ENCODE results near the gene IL1RAPL2.

IL1RAPL2 gene

GRCh38 chrX:105745863-105746262, 1179.9 kb downstream of the IL1RAPL2 start:
- Histone ChIP-seq H3K4me3 (ENCODE audit: insufficient read depth, low read length, poor library complexity, severe bottlenecking) (no peak overlapping the region), H3K9me3 (ENCODE audit: insufficient read depth, low read length) (no peaks in the 10 kb centered on the region), H3K9me2 (replicated peaks; ENCODE audit: insufficient read depth, low read length) (no peaks in the 10 kb centered on the region), H3K79me2 (ENCODE audit: insufficient read depth, low read length) (no peaks in the 10 kb centered on the region), H3F3A (ENCODE audit: insufficient read depth) (no peaks in the 10 kb centered on the region), H3K4me2 (ENCODE audit: low read depth, low read length, poor library complexity, severe bottlenecking) (no peak overlapping the region), H3K27me3 (ENCODE audit: low read length) (no peaks in the 10 kb centered on the region), H2AFZ (ENCODE audit: low read depth, low read length, severe bottlenecking) (no peak overlapping the region), H3K9ac (ENCODE audit: low read length) (no peak overlapping the region), H3K36me3 (ENCODE audit: low read length) (no peaks in the 10 kb centered on the region), H4K20me1 (ENCODE audit: low read depth, low read length) (no peaks in the 10 kb centered on the region), H3K27ac (ENCODE audit: low read depth, low read length) (no peak overlapping the region)
- TF ChIP-seq EZH2phosphoT487 (conservative IDR thresholded peaks at IDR 0.05; ENCODE audit: low read length) (no peak), CTCF (IDR thresholded peaks at IDR 0.05; ENCODE audit: insufficient read depth, low read length, poor library complexity, severe bottlenecking) (no peak)

GRCh38 chrX:105752338-105752956, 1186.4 kb downstream of the IL1RAPL2 start:
- Histone ChIP-seq H3K4me3 (ENCODE audit: insufficient read depth, low read length, poor library complexity, severe bottlenecking) (no peak overlapping the region), H3K9ac (ENCODE audit: low read length) (no peak overlapping the region), H2AFZ (ENCODE audit: low read depth, low read length, severe bottlenecking) (no peak overlapping the region), H3F3A (ENCODE audit: insufficient read depth) (no peaks in the 10 kb centered on the region), H3K79me2 (ENCODE audit: insufficient read depth, low read length) (no peaks in the 10 kb centered on the region), H3K36me3 (ENCODE audit: low read length) (no peaks in the 10 kb centered on the region), H3K4me2 (ENCODE audit: low read depth, low read length, poor library complexity, severe bottlenecking) (no peak overlapping the region), H3K9me3 (ENCODE audit: insufficient read depth, low read length) (no peaks in the 10 kb centered on the region), H3K9me2 (replicated peaks; ENCODE audit: insufficient read depth, low read length) (no peaks in the 10 kb centered on the region), H3K27me3 (ENCODE audit: low read length) (no peaks in the 10 kb centered on the region), H3K27ac (ENCODE audit: low read depth, low read length) (no peak overlapping the region), H4K20me1 (ENCODE audit: low read depth, low read length) (no peaks in the 10 kb centered on the region)
- TF ChIP-seq EZH2phosphoT487 (conservative IDR thresholded peaks at IDR 0.05; ENCODE audit: low read length) = no peak
- no peak for TF ChIP-seq CTCF (IDR thresholded peaks at IDR 0.05; ENCODE audit: insufficient read depth, low read length, poor library complexity, severe bottlenecking)

GRCh38 chrX:105753411-105753810, 1187.4 kb downstream of the IL1RAPL2 start:
- Histone ChIP-seq H3K4me2 (ENCODE audit: low read depth, low read length, poor library complexity, severe bottlenecking) (no peak overlapping the region), H3F3A (ENCODE audit: insufficient read depth) (no peaks in the 10 kb centered on the region), H3K79me2 (ENCODE audit: insufficient read depth, low read length) (no peaks in the 10 kb centered on the region), H3K27ac (ENCODE audit: low read depth, low read length) (no peak overlapping the region), H3K9ac (ENCODE audit: low read length) (no peak overlapping the region), H3K36me3 (ENCODE audit: low read length) (no peaks in the 10 kb centered on the region), H2AFZ (ENCODE audit: low read depth, low read length, severe bottlenecking) (no peak overlapping the region), H3K4me3 (ENCODE audit: insufficient read depth, low read length, poor library complexity, severe bottlenecking) (no peak overlapping the region), H3K27me3 (ENCODE audit: low read length) (no peaks in the 10 kb centered on the region), H3K9me3 (ENCODE audit: insufficient read depth, low read length) (no peaks in the 10 kb centered on the region), H4K20me1 (ENCODE audit: low read depth, low read length) (no peaks in the 10 kb centered on the region), H3K9me2 (replicated peaks; ENCODE audit: insufficient read depth, low read length) (no peaks in the 10 kb centered on the region)
- TF ChIP-seq EZH2phosphoT487 (conservative IDR thresholded peaks at IDR 0.05; ENCODE audit: low read length) = no peak
- TF ChIP-seq CTCF (IDR thresholded peaks at IDR 0.05; ENCODE audit: insufficient read depth, low read length, poor library complexity, severe bottlenecking) = no peak

Measured in SU-DHL-6 (cell line).